Stimulated activated CD8-positive, alpha-beta memory T cell treated with anti-CD3 and anti-CD28 coated beads, Interleukin-12 subunit alpha, Interleukin-12 subunit beta, amount 100 ng/mL, for 4 hours (primary cell): ENCODE measurements around the gene COX20.
"Not testable (repeated sequence)": the region's sequence is repeated elsewhere in the genome, so short reads cannot be mapped to it uniquely, and the experiment has no call there.

ENCODE experiments used
- DNase-seq: peaks from one replicate; pipeline ENCODE4 v3.0.0-alpha.2; 2020; ENCODE audit warnings: low read depth

The COX20 gene

GRCh38 chr1:244822878-244823277 is 12.6 kb upstream of the COX20 start:
- DNase-seq = no peak

DNA sequence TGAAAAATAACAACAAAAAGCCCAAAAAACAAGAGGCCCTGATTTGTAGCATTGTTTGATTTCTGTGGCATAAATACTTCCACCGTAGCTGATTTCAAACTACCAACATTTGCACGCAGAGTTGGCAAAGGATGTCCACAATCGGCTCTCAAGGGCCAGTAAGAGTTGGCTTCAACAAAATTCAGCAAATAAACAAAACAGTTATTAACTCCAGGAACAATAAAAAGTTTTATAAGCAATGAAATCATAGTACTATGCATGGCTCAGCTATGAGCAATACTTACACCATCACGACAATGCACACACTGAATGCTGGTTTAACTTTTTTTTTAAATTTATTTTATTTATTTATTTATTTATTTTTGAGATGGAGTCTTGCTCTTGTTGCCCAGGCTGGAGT is 8.7 kb upstream of the COX20 start:
- DNase-seq = no peak

DNA sequence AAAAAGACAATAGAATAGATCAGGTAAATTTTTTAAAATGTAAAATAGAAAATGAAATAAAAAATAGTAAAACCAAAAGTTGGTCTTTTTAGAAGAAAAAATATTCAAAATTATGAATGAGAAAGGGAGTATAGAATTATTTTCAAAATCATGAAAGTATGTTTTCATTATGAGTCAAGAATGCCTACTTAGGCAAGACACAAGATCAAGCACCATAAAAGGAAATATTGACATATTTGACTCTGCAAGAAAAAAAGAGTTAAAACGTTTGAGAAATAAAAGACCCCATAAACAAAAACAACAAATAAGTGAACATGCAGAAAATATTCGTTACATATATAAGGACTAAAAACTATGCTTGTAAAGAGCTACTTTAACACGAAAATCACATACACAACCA is 4.8 kb upstream of the COX20 start:
- no peak for DNase-seq

DNA sequence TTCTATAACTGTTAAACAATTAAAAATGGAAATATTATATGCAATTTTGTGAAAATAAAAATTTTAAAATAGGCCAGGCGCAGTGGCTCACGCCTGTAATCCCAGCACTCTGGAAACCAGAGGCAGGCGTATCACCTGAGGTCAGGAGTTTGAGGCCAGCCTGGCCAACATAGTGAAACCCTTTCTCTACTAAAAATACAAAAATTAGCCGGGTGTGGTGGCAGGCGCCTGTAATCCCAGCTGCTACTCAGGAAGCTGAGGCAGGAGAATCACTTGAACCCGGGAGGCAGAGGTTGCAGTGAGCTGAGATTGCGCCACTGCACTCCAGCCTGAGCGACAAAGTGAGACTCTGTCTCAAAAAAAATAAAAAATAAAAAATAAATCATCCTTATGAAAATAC is 2.2 kb upstream of the COX20 start:
- not testable (repeated sequence) for DNase-seq

GRCh38 chr1:244833734-244834542 is 1.5 kb upstream of the COX20 start:
- DNase-seq = peak; percentile 19

GRCh38 chr1:244834543-244835275 is 749 bp upstream of the COX20 start:
- DNase-seq = peak; percentile 83

- no peak for DNase-seq
Observed at GRCh38 chr1:244836135-244836521, 670 bp downstream of the COX20 start.

- DNase-seq = no peak
Observed at GRCh38 chr1:244836584-244836983, 1.1 kb downstream of the COX20 start.

GRCh38 chr1:244837597-244838258 is 2.3 kb downstream of the COX20 start:
- no peak for DNase-seq

DNA sequence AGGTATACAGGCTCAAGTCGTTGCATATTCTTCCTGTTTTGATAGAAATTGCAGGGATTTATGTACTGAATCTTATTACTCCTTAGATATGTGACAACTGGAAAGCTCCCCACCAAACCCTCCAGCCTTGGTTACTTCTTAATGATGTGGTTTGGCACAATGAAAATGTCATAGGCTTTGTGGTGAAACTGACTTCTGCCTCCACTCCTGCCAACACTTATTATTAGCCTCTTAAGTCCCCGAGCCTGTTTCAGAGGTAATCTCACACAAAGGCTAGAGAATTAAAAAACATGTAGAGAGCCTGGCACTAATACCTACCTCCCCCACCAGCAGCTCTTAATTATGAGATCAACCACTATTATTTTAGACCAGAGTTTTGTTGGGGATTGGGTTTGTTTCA is 4.2 kb downstream of the COX20 start:
- no peak for DNase-seq

DNA sequence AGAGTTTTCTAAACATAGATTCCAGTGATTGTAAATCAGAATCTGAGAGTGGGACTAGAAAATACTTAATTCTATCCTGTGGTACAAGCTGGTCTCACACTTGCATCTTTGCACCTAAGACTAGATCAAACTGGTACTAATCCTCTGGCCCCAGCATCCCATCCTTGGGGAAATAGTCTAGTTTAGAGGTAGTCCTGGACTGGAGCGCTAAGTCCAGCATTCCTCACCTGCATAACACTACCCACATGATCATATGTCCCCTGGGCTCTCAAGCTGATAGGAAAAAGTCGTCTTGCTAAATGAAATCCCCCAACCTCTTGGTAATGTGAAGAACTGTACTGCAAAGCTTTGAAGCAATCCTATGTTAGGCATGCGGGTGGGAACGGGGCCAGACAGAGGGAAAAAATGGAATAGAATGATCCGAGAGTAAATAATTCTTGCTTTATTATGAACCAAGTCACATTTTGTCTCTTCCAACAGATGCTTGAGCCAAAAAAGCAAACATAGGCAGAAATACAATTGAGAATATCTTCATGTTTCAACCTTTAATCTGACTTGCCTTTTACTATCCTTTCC is 4.8 kb downstream of the COX20 start:
- no peak for DNase-seq

GRCh38 chr1:244841273-244841927 is 5.9 kb downstream of the COX20 start:
- no peak for DNase-seq

- DNase-seq = no peak
Observed at GRCh38 chr1:244843148-244843978, 7.9 kb downstream of the COX20 start.

DNA sequence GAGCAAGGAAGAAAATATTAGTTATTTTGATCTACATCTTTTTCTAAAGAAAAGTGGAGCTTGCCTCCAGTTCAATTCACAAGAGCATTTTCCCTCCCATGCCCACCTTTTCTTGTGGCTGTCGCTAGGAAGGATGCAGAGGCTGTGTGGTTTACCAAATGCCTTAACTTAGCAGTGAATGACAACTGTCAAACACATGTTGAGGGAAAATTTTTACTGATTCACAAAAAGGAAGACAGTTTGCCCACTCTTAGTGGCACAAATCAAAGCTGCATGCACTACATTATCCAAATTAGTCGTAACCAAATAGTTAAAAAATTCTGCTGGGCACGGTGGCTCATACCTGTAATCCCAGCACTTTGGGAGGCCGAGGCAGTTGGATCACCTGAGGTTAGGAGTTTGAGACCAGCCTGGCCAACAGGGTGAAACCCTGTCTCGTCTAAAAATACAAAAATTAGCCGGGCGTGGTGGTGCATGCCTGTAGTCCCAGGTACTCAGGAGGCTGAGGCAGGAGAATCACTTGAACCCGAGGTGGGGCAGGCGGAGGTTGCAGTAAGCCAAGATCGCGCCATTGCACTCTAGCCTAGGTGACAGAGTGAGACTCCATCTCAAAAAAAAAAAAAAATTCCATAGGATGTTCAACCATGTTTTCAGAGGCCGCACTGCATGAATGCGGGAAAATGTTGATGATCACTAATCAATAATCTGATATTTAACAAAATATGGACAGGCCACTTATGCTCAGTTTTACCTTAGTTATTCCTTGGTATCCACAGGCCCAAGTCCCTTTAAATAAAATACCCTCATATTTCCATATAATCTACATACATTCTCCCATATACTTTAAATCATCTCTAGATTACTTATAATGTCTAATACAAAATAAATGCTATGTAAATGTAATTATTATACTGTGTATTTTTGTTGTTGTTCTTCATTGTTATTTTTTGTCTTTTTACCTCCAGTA is 9.0 kb downstream of the COX20 start:
- DNase-seq = no peak

DNA sequence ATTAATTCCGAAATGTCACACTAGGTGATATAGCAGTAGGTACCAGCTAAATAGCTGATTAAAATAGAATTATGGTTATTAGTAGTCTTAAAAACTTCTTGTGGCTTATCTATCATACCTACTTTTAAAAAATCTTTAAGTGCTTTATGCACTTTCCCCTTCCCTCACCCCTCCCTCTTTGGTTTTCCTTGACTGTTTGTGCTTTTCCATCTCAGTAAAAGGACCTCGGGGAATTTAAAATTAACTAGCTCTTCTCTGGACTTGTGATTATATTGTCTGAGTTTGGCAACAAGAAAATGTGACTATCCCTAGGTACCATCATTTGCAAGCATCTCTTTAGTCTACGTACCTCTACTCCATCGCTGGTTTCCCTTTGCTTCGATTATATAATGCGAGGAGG is 11.2 kb downstream of the COX20 start:
- no peak for DNase-seq

DNA sequence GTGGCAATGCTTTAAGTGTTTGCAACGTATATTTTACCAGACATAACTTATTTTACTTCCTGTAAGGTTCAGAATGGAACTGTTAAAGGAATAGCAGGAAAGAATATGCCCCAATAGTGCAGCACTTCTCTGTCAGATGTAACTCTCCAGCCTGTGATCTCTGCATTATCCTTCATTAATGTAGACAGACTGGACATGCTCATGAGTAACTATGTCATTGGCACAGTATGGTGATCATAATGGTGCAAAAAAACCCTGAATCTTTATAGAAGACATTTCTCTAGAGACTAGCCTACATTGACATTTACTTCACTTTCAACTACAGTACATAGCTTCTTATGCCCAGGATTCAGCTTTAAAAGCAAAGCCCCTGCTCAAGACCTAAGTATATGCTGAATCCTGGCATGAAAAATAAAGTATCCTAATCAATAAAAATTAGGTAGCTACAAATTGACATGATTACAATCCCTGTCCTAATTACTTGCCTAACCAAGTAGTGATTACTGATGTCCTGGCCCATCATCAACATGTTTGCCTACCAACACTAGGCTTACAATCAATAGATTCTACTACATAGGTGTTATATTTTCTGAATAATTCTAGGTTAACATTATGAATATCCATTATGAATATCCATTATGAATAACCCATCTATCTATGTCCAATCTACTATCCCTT is 13.9 kb downstream of the COX20 start:
- DNase-seq = no peak

GRCh38 chr1:244850099-244850852 is 14.8 kb downstream of the COX20 start:
- no peak for DNase-seq

GRCh38 chr1:244850896-244851295 is 15.4 kb downstream of the COX20 start:
- no peak for DNase-seq
